ENCODE results near the gene FBXO17.
"Not testable (repeated sequence)": the region's sequence is repeated elsewhere in the genome, so short reads cannot be mapped to it uniquely, and the experiment has no call there.

Gene FBXO17, protein sequence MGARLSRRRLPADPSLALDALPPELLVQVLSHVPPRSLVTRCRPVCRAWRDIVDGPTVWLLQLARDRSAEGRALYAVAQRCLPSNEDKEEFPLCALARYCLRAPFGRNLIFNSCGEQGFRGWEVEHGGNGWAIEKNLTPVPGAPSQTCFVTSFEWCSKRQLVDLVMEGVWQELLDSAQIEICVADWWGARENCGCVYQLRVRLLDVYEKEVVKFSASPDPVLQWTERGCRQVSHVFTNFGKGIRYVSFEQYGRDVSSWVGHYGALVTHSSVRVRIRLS

DNA sequence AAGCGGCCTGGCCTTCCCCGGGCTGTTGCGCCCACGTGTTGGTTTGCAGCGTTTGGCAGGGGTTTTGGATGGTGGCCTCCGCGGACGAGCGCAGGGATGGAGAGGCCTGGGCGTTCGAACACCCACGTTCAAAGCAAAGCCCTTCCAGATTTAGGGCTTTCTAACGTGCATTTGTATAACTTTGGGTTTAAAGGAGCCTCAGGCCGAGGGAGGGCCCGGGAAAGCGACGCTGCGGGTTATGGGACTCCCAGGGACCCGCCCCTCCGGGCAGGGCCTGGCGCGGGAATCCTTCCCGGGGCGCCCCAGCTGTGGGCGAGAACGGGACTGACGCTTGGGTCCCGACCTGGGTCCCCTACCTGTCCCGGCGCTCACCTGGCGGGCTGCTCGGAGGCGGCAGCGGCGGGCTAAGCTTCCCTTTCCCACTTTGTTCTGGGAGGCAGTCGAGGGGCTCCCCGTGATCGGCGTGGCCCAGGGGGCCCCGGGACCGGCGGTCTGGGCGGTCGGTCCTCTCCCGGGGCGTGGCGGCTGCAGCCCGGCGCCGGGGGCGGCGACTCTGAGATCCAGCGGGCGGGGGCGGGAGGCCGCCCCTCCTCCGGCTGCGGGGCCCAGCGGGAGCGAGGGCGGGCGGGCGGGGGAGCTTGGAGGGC lies at the start of gene FBXO17:
Gene FBXO17 (minus strand): TSS at position 529 of the 647 bp plus-strand sequence. CDS start 25,423 bp downstream, outside the sequence.
- no peak for DNase-seq

DNA sequence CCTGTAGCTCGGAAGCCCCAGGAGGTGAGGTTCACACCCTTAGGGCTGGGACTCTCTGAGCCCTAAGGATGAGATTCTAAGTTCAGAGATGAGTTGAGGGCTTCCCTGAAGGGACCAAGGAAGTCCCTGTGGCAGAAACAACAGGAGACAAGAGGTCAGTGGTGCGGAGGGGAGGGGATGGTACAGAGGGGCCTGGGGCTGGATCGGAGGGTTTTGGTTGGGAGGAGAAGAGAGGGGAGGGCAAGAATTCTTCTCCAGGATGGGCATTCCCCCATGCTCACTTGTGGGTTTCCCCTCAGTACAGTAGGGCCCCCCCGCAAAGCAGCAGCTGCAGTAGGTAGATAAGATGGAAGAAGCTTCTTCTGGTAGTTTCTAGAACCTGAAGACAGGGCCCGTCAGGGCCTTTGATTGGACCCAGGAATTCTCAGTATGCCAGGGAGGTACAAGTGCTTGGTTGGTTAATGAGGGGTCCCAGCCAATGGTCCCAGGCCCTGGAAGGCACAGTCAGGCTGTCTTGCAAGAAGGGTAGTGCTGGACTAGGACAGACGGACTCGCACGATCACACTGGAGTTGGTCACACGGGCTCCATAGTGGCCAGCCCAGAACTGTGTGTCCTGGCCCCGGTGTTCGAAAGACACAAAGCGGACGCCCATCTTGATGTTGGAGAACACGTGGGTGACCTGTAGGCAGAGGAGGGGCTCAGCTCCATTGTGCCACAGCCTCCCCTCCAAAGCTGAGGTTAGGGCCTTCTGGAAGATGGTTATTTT lies 49.5 kb upstream of the FBXO17 start:
- no peak for DNase-seq

DNA sequence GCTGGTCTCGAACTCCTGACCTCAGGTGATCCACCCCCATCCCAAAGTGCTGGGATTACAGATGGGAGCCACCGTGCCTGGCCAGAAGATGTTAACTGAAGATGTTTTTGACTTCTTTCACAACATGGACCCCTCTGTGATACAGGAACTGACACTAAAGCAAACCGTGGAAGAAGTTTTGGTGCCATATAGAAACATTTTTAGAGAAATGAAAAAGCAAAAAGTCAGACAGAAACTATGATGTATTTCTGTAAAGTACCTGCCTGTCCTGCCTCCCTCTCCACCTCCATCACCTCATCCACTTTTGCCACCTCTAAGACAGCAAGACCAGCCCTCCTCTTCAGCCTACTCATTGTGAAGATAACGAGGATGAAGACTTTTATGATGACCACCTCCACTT lies 45.5 kb upstream of the FBXO17 start:
- no peak for DNase-seq

DNA sequence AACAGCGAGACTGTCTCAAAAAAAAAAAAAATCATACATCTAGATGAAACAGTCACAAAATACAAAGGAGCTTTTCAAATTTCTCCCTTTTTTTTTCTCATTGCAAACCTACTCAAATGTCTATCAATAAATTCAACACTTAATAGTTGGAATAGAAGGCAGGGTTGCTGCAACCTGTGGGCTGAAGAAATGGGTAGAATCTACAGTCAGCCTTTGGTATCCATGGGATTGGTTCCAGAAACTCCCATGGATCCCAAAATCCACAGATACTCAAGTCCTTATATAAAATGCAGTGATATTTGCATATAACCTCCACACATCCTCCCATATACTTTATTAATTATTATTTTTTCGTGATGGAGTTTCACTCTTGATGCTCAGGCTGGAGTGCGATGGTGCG lies 42.1 kb upstream of the FBXO17 start:
- DNase-seq, result no peak

DNA sequence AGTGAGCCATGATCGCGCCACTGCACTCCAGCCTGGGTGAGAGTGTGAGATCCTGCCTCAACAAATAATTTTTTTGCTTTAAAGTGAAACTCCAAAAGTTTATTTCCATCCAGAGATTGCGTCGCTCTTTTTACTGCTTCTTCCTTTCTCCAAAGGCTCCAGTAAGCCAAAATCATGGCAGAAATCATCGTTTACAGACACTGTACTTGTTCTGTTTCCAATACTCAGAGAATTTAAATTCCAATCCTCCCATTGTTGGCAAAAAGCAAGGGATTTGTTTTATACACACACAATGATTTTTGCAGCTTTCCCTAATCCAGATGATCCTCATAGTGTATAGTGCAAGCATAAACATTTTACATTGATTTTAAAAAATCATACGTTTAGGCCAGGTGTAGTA lies 41.5 kb upstream of the FBXO17 start:
- DNase-seq, result no peak

DNA sequence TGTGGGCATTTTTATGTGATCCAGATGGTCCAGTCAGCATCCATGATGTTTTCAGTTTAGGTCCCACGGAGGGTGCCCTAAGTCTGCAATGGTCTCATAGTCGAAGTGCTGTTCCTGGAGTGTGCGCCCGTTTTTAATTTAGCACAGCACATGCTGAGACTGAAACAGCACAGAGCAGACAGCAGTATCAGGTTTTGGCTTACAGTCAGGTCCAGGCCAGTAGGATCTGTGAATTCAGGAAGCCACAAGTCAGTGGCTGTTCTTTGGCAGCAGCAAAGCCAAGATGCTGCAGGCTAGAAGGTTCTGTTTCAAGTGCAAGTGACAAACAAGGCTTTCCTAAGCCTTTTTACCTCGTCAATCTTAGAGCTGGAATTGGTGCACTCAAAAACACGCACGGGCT lies 38.5 kb upstream of the FBXO17 start:
- no peak for DNase-seq

DNA sequence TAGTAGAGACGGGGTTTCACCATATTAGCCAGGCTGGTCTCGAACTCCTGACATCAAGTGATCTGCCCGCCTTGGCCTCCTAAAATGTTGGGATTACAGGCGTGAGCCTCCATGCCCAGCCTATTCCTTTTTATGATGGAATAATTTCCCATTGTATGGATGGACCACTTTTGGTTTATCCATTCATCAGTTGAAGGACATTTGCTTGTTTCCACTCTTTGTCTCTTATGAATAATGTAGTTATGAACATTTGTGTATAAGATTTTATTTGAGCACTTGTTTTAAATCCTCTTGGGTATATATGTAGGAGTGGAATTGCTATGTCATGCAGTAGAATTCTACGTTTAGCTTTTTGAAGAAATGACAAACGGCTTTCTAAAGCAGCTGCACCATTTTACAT lies 33.5 kb upstream of the FBXO17 start:
- DNase-seq, result no peak

DNA sequence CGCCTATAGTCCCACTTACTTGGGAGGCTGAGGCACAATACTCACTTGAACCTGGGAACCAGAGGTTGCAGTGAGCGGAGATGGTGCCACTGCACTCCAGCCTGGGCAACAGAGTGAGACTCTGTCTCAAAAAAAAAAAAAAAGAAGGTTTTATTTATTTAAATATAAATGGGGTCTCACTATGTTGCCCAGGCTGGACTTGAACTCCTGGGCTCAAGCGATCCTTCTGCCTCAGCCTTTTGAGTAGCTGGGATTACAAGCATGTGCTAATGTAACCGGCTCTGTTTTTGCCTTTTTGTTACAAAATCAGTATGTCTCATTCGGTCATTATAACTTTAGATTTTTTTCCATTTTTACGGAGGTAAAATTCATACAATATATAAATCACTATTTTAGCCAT lies 32.6 kb upstream of the FBXO17 start:
- no peak for DNase-seq

DNA sequence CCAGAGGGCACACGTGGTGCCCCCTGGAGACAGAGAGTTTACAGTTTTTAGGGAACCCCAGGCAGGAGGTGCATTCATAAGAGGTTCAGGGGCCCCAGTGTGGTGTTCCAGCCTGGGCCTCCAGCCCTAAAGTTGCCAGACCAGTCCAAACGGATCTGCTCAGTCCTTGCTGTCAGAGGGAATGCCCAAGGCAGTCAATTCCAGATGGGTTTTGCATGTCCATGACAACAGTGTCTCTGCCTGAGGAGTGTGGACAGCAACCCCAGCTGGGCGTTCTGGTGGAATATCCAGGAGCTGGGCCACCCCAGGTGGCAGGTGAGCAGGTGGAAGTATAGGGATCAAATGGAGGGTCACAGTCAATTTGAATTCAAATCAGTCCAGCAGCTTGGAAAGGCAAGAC lies 31.6 kb upstream of the FBXO17 start:
- DNase-seq, result no peak

DNA sequence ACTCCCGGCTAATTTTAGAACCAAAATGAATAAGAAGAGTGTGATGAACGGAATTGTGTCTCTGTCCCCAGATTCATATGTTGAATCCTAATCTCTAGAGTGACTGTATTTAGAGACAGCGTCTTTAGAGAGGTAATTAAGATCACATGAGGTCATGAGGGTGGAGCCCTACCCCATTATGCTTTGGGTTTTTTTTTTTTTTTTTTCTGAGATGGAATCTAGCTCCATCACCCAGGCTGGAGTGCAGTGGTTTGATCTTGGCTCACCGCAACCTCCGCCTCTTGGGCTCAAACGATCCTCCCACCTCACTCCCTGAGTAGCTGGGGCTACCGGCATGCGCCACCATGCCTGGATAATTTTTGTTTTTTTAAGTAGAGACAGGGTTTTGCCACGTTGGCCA lies 28.9 kb upstream of the FBXO17 start:
- no peak for DNase-seq

DNA sequence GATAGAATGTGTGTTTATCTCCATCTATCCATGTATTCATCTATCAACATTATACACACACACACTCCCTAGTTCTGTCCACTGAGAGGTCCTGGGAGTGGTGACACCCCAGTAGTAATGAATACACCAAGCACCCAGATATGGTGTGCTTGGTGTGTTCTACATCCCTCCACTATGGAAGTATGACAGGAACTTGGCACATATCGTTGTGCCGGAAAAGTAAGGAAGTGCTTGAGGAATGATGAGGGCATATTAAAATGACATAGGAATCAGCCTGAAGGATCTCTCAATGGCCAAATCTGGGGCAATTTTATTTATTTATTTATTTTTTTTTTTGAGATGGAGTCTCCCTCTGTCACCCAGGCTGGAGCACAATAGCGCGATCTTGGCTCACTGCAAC lies 28.3 kb upstream of the FBXO17 start:
- no peak for DNase-seq

DNA sequence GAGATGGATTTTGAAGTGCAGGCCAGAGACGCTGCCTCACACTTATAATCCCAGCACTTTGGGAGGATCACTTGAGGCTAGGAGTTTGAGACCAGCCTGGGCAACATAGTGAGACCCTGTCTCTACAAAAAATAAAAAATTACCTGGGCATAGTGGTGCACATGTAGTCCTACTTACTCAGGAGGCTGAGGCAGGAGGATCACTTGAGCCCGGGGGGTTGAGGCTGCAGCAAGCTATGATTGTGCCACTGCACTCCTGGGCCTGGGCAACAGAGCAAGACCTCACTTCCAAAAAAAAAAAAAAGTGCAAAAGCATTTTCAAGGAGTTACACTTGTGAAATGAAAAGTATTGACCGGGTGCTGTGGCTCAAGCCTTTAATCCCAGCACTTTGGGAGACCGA lies 27.6 kb upstream of the FBXO17 start:
- DNase-seq, result no peak

DNA sequence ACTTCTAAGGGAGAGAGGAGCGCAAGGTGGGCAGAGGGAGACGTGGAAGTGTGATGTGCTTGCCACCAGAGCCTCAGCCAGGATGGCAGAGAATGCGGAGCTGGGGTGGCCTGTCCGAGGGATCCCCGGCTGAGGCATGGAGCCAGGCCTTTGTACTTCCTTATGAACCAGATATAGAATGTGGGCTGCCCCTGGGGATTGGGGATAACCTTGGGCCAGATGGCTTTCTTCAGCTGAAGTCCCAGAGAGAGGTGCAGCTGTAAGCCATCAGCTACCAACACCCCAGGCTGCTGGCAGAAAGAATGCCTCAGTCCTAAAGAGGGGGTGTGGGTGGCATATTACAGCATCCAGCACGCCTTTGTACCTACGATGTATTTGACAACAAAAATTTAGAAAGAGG lies 25.5 kb upstream of the FBXO17 start:
- DNase-seq, result no peak

DNA sequence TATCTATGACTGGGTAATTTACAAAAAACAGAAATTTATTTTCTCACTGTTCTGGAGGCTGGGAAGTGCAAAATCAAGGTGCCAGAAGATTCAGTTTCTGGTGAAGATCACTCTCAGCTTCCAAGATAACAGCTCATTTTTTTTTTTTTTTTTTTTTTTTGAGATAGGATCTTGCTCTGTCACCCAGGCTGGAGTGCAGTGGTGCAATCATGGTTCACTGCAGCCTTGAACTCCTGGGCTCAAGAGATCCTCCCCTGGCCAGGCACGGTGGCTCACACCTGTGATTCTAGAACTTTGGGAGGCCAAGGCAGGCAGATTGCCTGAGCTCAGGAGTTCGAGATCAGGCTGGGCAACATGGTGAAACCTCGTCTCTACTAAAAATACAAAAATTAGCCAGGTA lies 22.0 kb upstream of the FBXO17 start:
- not testable (repeated sequence) for DNase-seq

DNA sequence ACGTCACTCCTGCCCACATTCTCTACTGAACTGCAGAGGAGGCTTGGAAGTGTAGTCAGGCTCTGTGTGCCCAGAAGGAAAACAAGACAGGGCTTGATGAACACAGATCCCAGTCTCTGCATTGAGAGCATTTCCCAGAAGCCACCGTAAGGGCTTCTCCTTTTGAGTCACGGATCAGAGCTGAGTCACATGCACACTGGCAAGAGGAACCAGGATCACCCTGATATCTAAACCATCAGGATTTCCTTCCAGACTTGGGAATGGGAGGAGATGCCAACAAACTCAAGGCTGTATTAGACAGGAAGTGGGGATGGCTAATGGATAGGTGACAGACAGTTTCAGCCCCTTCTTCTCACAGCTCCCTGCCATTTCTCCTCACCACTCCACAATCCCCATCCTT lies 17.7 kb upstream of the FBXO17 start:
- no peak for DNase-seq

DNA sequence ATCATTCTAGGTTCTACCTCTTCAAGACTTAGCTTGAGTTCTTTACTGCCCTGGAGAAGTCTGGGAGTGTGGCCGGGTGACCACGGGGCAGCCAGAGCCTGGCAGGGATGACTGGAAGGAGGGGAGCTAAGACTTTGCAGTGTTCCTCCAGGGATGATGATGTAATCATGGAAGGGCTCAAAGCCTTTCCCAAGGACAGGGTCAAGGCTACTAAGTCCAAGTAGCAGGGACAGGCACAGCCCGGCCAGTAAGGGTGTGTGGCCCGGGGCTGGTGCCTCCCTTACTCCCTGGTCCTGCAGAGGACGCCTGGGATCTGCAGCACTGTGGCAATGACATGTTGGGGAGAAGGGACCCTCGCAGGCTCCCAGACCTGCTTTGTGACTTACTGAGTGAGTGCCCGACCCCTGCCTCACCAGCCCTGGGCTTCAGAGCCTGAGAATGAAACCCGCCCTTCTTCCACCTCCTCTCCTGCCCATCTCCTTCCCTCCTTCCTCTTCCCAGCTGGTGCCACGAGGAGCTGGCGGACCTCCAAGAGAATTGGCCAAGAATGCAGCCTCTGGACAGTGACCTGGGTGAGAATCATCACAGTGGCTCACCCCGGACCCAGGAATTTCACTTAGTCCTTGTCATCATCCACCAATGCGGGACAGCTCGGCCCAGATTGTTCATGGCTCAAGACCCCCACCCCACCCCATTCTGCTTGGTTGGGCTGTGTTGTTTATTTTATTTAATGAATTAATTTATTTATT lies 15.6 kb upstream of the FBXO17 start:
- DNase-seq, result no peak

DNA sequence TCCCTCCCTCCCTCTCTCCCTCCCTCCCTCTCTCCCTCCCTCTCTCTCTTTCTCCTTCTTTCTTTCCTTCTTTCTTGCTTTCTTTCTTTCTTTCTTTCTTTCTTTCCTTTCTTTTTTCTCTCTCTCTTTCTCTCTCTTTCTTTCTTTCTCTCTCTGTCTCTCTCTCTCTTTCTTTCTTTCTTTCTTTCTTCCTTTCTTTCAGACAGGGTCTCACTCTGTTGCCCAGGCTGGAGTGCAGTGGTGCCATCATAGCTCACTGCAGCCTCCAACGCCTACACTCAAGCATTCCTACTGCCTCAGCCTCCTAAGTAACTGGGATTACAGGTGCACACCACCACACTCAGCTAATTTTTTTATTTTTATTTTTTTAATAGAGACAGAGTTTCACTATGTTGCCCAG lies 14.1 kb upstream of the FBXO17 start:
- not testable (repeated sequence) for DNase-seq

DNA sequence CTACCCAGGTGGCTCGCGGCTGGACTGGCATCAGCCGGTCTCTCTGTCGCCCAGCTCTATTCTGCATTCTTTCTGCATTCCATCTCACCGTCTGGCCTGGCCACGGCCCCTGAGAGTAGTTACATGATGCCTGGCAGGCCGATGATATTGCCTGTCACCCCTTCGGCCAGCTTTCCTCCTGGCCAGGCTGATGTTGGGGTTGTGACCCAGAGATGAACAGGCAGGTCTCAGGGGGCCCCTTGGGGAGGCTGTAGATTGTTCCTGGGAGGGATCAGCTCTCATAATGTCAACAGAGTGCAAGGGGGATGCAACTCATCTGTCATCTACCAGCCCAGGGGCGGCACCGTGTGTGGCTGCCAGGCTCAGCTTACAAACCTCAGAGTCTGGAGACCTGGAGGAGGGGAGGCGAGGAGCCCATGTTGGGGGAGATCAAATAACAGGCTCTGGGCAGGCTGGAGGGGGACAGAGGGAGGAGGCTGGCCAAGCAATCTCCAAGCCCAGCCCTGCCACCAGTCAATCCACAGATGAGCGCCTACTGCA lies 13.6 kb upstream of the FBXO17 start:
- no peak for DNase-seq

DNA sequence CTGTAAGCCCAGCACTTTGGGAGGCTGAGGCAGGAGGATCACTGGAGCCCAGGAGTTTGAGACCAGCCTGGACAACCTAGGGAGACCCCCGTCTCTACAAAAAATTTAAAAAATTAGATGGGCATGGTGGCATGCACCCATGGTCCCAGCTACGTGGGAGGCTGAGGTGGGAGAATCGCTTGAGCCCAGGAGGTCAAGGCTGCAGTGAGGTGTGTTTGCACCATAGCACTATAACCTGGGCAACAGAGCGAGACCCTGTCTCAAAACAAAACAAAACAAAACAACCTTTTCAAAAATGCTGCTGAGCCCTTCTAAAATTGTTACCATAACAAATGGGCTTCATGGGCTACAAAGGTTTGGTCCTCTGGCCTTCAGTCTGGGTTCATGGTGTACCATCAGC lies 13.1 kb upstream of the FBXO17 start:
- not testable (repeated sequence) for DNase-seq

DNA sequence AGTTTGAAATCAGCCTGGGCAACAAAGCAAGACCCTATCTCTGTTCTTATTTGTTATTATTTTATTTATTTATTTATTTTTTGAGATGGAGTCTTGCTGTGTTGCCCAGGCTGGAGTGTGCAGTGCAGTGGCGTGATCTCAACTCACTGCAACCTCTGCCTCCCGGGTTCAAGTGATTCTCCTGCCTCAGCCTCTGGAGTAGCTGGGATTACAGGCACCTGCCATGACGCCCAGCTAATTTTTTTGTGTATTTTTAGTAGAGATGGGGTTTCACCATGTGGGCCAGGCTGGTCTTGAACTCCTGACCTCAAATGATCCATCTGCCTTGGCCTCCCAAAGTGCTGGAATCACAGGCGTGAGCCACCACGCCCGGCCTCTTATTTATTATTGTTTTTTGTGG lies 12.2 kb upstream of the FBXO17 start:
- DNase-seq, result not testable (repeated sequence)

DNA sequence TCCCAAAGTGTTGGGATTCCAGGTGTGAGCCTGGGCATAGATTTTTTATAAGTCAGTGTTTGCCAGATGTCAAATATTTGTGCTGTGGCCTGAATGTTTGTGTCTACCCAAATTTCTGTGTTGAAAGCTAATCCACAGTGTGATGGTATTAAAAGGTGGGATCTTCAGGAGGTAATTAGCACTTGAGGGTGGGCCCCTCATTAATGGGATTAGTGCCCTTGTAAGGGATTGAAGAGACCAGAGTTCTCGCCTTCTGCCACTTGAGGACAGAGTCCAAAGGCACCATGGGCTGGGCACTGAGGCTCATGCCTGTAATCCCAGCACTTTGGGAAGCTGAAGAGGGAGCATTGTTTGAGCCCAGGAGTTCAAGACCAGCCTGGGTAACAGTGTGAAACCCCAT lies 9.7 kb upstream of the FBXO17 start:
- no peak for DNase-seq

DNA sequence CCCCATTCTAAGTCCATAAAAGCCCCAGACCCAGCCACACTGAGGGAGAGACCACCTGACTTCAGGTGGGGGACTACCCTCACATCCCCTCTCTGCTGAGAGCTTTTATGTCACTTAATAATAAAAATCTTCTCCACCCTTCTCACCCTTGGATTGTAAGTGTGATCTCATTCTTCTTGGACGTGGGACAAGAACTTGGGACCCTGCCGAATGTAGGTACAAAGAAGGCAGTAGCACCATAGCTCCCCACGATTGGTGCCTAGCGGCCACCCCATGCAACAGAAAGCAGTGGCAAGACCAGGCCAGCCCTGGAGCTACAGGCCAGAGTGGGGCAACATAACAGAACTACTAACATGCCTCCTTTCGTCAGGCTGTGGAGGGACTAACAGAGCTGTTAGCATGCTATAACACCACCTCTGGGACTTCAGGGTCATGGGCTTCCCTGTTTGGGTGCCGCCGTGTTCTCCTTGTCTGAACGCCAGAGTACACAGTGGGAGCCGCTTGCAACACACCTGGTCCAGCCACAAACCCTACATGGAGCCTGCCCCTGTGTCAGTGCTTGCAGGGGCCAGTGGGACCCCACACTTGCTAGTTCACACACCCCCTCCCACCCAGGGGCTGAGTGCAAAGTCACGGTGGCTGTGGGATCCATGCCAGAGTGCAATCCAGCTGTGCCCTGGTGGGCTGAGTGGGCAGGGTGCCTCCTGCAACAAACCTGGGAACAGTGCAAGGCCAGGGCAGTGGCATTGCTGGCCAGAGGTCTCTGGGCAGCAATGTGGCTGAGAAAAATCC lies 5.2 kb upstream of the FBXO17 start:
- no peak for DNase-seq
